ENCODE measurements around the gene GRAMD2A.
A peak's percentile ranks its signal among the peaks of the same experiment; 100 is the strongest.

Gene GRAMD2A

GRCh38 chr15:72130272-72130671 lies 67.3 kb downstream of the GRAMD2A start:
- DNase-seq = no peak

DNA sequence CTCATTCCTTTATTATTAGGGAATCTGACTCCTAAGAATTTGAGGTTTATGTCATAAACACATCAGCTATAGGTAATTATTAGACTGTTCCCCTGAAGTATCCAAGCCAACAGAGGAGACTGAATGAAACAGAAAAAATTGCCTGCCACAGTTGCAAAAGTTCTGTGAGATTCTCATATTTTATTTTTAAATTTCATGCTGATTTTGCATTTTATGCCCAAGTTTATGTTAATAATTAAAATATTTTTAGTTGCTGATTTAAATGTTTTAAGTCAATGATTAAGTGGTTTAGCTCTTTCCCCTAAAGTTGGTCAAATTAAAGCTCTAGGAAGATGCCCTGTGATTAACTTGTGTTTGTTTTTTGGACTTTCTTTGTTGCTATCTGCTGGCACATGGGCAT lies 69.2 kb downstream of the GRAMD2A start:
- no peak for DNase-seq

GRCh38 chr15:72127724-72128322 lies 69.8 kb downstream of the GRAMD2A start:
- DNase-seq = no peak

DNA sequence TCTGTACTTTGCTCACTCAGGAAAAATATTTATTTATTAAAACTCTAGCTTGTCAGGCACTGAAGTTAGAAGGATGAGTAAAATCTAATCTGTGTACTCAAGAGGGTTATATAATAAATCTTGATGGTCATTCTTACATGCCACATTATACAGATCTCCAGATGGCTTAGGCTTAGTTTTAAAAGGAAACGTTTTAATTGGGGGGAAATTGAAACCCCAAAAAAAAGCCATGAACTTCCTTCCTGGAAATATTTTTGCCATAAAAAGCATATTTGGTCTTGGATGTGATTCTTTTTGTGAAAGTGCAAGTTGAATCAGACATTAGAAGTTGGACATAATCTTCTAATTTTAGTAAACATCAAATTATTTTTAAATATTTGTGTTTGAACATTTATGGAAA lies 73.4 kb downstream of the GRAMD2A start:
- DNase-seq = no peak

DNA sequence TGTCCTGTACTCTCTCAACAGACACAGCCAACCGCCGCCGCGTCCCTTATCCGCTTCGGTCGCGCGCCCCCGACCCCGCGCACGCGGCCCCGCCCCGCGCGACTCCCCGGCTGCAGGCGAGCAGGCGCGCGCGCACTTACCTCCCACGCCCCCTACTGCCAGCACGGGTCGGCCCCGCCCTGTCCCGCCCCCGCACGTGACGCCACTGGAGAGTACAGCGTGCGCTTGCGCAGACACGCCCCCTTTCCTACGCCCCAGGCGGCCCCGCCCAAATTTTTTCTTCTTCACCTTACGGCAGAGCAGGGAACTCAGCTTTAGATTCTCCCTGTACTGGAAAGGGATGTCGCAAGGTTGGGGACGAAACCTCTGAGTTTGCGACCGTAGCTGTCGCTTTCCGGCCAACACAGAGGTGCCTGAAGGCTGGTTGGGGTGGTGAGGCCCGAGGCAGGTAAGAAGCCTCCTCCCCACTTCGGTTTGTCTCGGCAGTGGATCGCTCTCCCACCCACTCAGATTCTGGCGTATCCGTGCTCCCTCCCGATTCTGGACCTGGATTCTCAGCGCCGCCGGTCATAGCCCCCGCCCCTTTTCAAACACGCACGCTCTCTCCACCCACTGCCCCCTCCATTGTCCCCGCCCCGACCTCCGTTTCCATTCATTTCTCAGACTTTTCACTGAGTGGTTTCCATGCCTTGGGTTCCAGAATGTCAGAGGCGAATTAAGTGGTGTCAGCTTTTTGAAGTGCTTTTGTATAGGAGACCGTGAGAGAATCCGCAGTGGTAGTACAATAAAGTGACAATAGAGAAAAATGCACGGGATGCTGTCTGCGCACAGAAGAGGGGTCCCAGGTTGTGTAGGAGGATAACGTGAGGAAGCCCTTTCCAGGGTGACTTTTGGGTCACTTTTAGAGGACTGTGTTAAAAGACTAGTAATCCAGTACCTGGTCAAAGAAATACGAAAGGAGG lies 79.3 kb downstream of the GRAMD2A start, which contains the start of the genes MYO9A and SENP8:
MYO9A (minus strand) TSS at position 134 of the 962 bp plus-strand sequence. CDS start 71,587 bp downstream, outside the sequence.
SENP8 (plus strand) TSS at position 387 of the 962 bp plus-strand sequence. CDS start 21,221 bp downstream, outside the sequence.
- DNase-seq = peak; percentile 99

DNA sequence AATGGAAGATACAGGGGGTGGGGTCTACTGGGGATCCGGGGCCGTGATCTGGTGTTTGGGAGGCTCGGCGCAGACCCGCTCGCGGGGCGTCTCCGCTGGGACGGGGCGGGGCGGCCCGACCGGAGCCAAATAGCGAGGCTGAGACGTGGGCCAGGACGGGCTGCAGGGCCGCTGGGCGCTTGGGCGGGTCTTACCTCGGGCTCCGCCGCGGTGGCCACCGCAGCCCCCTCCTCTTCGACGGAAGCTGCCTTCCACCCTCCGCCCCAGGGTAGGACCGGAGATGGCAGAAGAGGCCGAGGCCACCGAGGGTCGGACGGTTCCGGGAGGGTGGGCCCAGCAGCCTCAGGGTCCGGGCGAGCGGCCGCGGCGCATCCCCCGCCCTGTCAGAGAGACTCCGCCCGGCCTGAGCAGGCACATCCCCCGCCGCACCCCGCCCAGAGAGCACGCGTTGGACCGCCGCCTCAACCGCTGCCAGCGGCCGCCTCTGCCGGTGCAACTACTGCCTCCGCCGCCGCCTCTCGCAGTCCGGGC lies 80.0 kb downstream of the GRAMD2A start:
- peak; percentile 65 for DNase-seq

DNA sequence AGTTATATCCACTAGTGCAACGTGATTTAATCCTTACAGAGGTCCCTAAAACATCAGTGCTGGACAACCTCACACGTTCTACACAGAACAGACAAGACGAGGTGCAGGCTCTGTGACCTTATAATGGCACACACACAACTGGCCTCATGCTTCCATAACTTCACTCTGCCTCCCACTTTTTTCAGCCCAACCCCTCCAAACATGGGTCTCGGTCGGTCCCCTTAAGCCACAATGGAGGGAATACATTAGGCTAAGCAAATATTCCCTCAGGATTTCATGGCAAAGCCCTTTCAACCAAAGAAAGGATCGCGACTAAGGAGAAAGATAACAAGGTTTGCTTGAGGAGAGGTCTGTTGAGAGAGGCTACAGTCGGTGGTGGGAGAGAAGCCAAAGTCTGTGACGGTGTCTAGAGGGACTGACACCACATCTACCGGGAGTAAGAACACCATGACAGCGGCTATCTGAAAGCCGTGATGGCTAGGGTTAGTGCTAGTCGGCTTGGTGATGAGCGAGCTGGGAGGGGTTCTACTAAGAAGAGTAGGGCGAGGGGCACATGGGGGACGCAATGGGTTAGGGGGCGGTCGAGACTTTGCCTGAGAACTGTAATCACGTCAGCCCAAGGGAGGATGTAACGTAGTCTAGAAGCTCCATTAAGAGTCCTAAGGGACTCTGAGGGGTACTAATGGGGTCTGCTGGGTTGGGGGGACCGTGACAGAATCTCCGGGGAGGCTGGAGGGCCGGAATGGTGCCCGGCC lies 80.7 kb downstream of the GRAMD2A start:
- no peak for DNase-seq

DNA sequence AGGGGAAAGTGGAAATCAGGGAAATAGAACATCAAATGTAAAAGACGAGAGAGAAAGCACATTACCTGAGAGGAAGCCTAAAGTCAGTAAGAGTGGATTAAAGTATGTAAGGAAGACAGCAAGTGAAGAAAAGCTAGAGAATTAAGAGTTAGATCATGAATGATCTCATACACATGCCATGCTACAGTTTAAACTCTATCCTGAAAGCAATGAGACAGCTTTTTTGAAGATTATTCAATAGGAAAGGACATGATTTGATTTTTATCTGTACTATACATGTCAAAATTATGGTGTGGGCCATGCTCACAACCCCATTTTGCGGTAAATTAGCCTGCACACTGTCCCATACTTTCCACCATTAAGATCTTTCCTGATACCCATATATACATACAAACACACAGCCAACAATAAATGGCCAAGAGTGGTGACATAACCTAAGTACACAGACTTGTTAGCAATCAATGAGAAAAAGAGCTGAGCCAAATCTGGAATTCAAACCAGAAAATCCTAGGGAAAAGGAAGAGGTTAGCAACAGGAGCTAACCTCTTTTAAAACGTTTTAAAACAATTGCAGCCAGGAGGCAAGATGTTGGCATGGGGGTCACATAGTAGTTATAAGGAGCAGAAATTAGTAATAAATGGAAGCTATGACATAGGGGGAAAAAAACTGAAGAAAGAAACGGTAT lies 84.1 kb downstream of the GRAMD2A start:
- DNase-seq = no peak

DNA sequence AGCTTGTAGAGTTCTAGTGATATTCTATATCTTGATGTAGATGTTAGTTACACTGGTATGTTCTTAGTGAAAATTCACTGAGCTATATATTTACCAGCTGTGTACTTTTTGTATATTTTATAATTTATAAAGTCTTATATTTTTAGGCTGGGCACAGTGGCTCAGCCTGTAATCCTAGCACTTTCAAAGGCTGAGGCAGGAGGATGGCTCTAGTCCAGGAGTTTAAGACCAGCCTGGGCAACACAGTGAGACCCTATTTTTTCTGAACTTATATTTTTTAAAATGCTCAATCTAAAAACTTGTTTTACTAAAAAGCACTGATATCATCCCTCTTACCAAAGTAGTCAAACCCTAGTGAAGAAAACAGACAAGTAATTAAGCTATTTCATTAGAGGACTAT lies 84.8 kb downstream of the GRAMD2A start:
- no peak for DNase-seq

- DNase-seq = no peak
Measured at GRCh38 chr15:72112116-72112515, 85.5 kb downstream of the GRAMD2A start.

GRCh38 chr15:72110355-72110754 lies 87.2 kb downstream of the GRAMD2A start:
- DNase-seq = no peak

Data from activated gamma-delta T cell (primary cell).